ENCODE measurements around the gene MAEL. TPM values are rescaled to one million over a fixed set of nuclear protein-coding genes. Genes with fewer than 3 reads are reported as not detected.
A peak's percentile ranks its signal among the peaks of the same experiment; 100 is the strongest.

The MAEL gene
- total and polyA plus RNA-seq, 2 donors from 2014 or later = 0.54 to 2.2 TPM

- Histone ChIP-seq H3K27me3 (ENCODE audit: control insufficient read depth, insufficient read depth, low read length) (peaks cover 6% of the 10 kb centered on the region), H3K9ac (ENCODE audit: low read length in 3 of 3) (peak overlapping the region in 2 of 3 donors; percentile 33 to 36), H3K27ac (ENCODE audit: low read depth in 2 of 2, low read length in 2 of 2) (no peak overlapping the region), H3K9me3 (ENCODE audit: control insufficient read depth in 2 of 3, insufficient read depth in 1 of 3, low read length in 3 of 3) (no peaks in the 10 kb centered on the region), H3K4me1 (ENCODE audit: control insufficient read depth in 2 of 3, insufficient read depth in 2 of 3, low read depth in 1 of 3, low read length in 3 of 3) (peaks cover 0 to 3% (median 0%) of the 10 kb centered on the region in 3 donors), H3K4me3 (ENCODE audit: low read length in 3 of 3) (peak overlapping the region; percentile 47 to 68 (median 61)), H3K36me3 (ENCODE audit: control insufficient read depth in 2 of 3, insufficient read depth in 3 of 3, low read length in 3 of 3) (no peaks in the 10 kb centered on the region)
- no peak for TF ChIP-seq CTCF (IDR thresholded peaks at IDR 0.05; ENCODE audit: borderline replicate concordance, extremely low read depth, insufficient read depth)
- DNase-seq (peak in 4 of 5 donors; percentile 35 to 64 (median 49)), FAIRE-seq (no peak)
- intact Hi-C loops (cut with DNase I) = no loop called here
These were observed 14.3 kb upstream of the MAEL start for GRCh38 chr1:166974647-166975345.

- peaks cover 6% of the 10 kb centered on the region for H3K27me3 ChIP-seq (ENCODE audit: control insufficient read depth, insufficient read depth, low read length)
- H3K4me3 ChIP-seq (ENCODE audit: low read length in 3 of 3) = peak within 1 kb of the TSS; percentile 61 to 71 (median 63)
- no peaks in the 10 kb centered on the region for H3K36me3 ChIP-seq (ENCODE audit: control insufficient read depth in 2 of 3, insufficient read depth in 3 of 3, low read length in 3 of 3)
- intact Hi-C loops (cut with DNase I) = no loop called here
- peak; percentile 10 for TF ChIP-seq CTCF (IDR thresholded peaks at IDR 0.05; ENCODE audit: borderline replicate concordance, extremely low read depth, insufficient read depth)
- DNase-seq (peak; percentile 67 to 82 (median 72)), FAIRE-seq (no peak)
- H3K27ac ChIP-seq (ENCODE audit: low read depth in 2 of 2, low read length in 2 of 2) = peak within 1 kb of the TSS; percentile 23 to 49
- H3K9me3 ChIP-seq (ENCODE audit: control insufficient read depth in 2 of 3, insufficient read depth in 1 of 3, low read length in 3 of 3) = no peaks in the 10 kb centered on the region
- peaks cover 0 to 3% (median 0%) of the 10 kb centered on the region in 3 donors for H3K4me1 ChIP-seq (ENCODE audit: control insufficient read depth in 2 of 3, insufficient read depth in 2 of 3, low read depth in 1 of 3, low read length in 3 of 3)
- peak within 1 kb of the TSS in 2 of 3 donors; percentile 33 to 65 for H3K9ac ChIP-seq (ENCODE audit: low read length in 3 of 3)
These were observed 13.5 kb upstream of the MAEL start, which contains the start of gene ILDR2 for GRCh38 chr1:166975361-166976129. ILDR2 (minus strand) TSS chr1:166975540; CDS start chr1:166975268, 272 bp downstream.

- Histone ChIP-seq H3K27ac (ENCODE audit: low read depth in 2 of 2, low read length in 2 of 2) (no peak overlapping the region), H3K36me3 (ENCODE audit: control insufficient read depth in 2 of 3, insufficient read depth in 3 of 3, low read length in 3 of 3) (no peaks in the 10 kb centered on the region), H3K4me3 (ENCODE audit: low read length in 3 of 3) (no peak overlapping the region), H3K9ac (ENCODE audit: low read length in 3 of 3) (no peak overlapping the region), H3K27me3 (ENCODE audit: control insufficient read depth, insufficient read depth, low read length) (peaks cover 3% of the 10 kb centered on the region), H3K9me3 (ENCODE audit: control insufficient read depth in 2 of 3, insufficient read depth in 1 of 3, low read length in 3 of 3) (no peaks in the 10 kb centered on the region), H3K4me1 (ENCODE audit: control insufficient read depth in 2 of 3, insufficient read depth in 2 of 3, low read depth in 1 of 3, low read length in 3 of 3) (peaks cover 0 to 3% (median 0%) of the 10 kb centered on the region in 3 donors)
- TF ChIP-seq CTCF (IDR thresholded peaks at IDR 0.05; ENCODE audit: borderline replicate concordance, extremely low read depth, insufficient read depth) = no peak
- intact Hi-C loops (cut with DNase I) = no loop called here
- FAIRE-seq (no peak), DNase-seq (no peak)
These were observed 11.1 kb upstream of the MAEL start for GRCh38 chr1:166977951-166978350.
